Measurements from ENCODE around the gene FLT3. TPM values are rescaled to one million over a fixed set of nuclear protein-coding genes. Genes with fewer than 3 reads are reported as not detected.

The FLT3 gene
- total and polyA plus RNA-seq, 10 donors, result 1.0 to 10.1 (median 4.2) TPM

DNA sequence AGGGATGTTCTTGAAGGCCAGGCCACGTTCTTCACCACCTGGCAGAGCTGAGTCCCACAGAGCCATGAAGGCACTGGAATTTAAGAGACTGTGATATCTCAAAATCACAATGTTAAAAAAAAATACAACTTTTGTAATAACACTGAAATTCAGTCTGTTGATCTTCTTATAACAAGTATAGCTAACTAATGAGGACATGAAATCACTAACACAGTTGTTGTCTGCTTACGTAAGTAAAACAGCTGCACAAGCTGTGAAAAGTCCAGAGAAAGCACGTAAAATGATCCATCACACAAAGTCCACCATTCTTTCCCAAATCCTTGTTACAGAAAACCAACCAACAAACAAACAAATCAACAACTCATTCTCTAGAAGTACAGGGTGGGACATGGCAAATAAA is 32.9 kb downstream of the FLT3 start:
- intact Hi-C loops (cut with DNase I; ENCODE audit: low total_unique reads), result no loop called here
- H3K27ac ChIP-seq, result no peak overlapping the region
- H3K4me3 ChIP-seq, result no peak overlapping the region
- H3K27me3 ChIP-seq (replicated peaks in 1 of 7), result no peaks in the 10 kb centered on the region
- H3K4me1 ChIP-seq, result no peaks in the 10 kb centered on the region
- TF ChIP-seq, protein P1, sequence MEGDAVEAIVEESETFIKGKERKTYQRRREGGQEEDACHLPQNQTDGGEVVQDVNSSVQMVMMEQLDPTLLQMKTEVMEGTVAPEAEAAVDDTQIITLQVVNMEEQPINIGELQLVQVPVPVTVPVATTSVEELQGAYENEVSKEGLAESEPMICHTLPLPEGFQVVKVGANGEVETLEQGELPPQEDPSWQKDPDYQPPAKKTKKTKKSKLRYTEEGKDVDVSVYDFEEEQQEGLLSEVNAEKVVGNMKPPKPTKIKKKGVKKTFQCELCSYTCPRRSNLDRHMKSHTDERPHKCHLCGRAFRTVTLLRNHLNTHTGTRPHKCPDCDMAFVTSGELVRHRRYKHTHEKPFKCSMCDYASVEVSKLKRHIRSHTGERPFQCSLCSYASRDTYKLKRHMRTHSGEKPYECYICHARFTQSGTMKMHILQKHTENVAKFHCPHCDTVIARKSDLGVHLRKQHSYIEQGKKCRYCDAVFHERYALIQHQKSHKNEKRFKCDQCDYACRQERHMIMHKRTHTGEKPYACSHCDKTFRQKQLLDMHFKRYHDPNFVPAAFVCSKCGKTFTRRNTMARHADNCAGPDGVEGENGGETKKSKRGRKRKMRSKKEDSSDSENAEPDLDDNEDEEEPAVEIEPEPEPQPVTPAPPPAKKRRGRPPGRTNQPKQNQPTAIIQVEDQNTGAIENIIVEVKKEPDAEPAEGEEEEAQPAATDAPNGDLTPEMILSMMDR (IDR thresholded peaks at IDR 0.05 in 8 of 11, conservative IDR thresholded peaks at IDR 0.05 in 3 of 11), result no peak
- TF ChIP-seq POLR2A (IDR thresholded peaks at IDR 0.05) (no peak), POLR2AphosphoS5 (IDR thresholded peaks at IDR 0.05) (no peak)
- no peaks in the 10 kb centered on the region for H3K9me3 ChIP-seq
- no peak for DNase-seq
- 90 to 94% (median 93%) methylated on average over 3 of the region's 3 CpGs for WGBS, 5 donors
- H3K36me3 ChIP-seq, result no peaks in the 10 kb centered on the region

GRCh38 chr13:28058866-28059613 is 41.3 kb downstream of the FLT3 start:
- H3K4me1 ChIP-seq, result peaks cover 0 to 23% (median 9%) of the 10 kb centered on the region in 6 donors
- TF ChIP-seq POLR2A (IDR thresholded peaks at IDR 0.05), result no peak
- TF ChIP-seq, protein P1 (IDR thresholded peaks at IDR 0.05 in 8 of 11, conservative IDR thresholded peaks at IDR 0.05 in 3 of 11), result peak in 5 of 11 experiments; percentile 25 to 41 (median 38)
- H3K9me3 ChIP-seq, result no peaks in the 10 kb centered on the region
- no peak for DNase-seq
- no peak overlapping the region for H3K27ac ChIP-seq
- H3K4me3 ChIP-seq, result no peak overlapping the region
- peaks cover 0 to 3% (median 0%) of the 10 kb centered on the region in 7 donors for H3K27me3 ChIP-seq (replicated peaks in 1 of 7)
- whole genome bisulfite sequencing, 5 donors, result 62 to 72% (median 67%) methylated on average over 13 of the region's 13 CpGs
- peaks cover 0 to 4% (median 0%) of the 10 kb centered on the region in 6 donors for H3K36me3 ChIP-seq
- intact Hi-C loops (cut with DNase I; ENCODE audit: low total_unique reads), result no loop called here

DNA sequence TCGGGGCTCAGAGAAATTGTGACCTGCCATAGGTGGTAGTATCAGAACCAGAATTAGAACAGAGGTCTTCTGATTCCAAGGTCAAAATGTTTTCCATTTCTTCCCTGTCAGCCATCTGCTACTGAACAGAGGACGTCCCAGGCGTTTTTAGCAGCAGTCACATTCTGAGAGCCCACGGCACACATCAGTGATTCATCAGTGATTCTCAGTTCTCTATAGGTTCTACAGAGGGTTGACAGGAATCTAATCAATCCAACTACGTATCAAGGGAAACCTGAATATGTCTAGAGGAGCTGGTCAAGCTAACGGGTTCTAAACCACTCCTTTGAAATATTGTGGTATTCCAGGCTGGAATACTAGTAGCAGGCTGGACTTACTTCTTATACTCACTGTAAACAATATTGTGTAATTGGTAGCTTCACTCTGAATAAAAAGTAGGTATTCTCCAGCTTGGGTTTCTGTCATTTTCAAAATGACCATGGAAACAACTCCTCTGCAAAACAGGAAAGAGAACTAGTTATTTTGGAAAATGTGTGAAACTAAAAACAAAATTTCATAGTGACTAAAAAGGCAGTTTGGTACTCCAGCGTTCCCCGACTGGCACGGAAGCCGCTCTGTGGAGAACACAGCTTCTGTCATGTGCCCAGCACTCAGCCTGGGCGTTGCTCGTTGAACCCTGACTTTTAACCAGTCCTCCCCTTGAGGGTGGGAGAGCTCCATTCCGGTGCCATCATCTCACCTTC is 43.2 kb downstream of the FLT3 start:
- Histone ChIP-seq H3K4me1 (peaks cover 0 to 23% (median 9%) of the 10 kb centered on the region in 6 donors), H3K36me3 (peaks cover 0 to 4% (median 0%) of the 10 kb centered on the region in 6 donors), H3K27me3 (replicated peaks in 1 of 7) (peaks cover 0 to 3% (median 0%) of the 10 kb centered on the region in 7 donors), H3K9me3 (no peaks in the 10 kb centered on the region), H3K27ac (peak overlapping the region in 1 of 8 donors; percentile 36), H3K4me3 (no peak overlapping the region)
- TF ChIP-seq, protein P1 (IDR thresholded peaks at IDR 0.05 in 8 of 11, conservative IDR thresholded peaks at IDR 0.05 in 3 of 11), result no peak
- no peak for TF ChIP-seq POLR2A (IDR thresholded peaks at IDR 0.05)
- no peak for TF ChIP-seq POLR2AphosphoS5 (IDR thresholded peaks at IDR 0.05)
- 60 to 79% (median 76%) methylated on average over 13 of the region's 13 CpGs for WGBS, 5 donors
- intact Hi-C loops (cut with DNase I; ENCODE audit: low total_unique reads), result no loop called here
- no peak for DNase-seq

- intact Hi-C loops (cut with DNase I; ENCODE audit: low total_unique reads), result no loop called here
- DNase-seq, result no peak
- peaks cover 0 to 23% (median 9%) of the 10 kb centered on the region in 6 donors for H3K4me1 ChIP-seq
- 64 to 78% (median 70%) methylated on average over 9 of the region's 9 CpGs for WGBS, 5 donors
- peaks cover 0 to 2% (median 0%) of the 10 kb centered on the region in 6 donors for H3K36me3 ChIP-seq
- no peak overlapping the region for H3K4me3 ChIP-seq
- no peaks in the 10 kb centered on the region for H3K9me3 ChIP-seq
- H3K27ac ChIP-seq, result peak overlapping the region in 2 of 8 donors; percentile 33 to 36
- TF ChIP-seq POLR2AphosphoS5 (IDR thresholded peaks at IDR 0.05) (peak in 1 of 3 donors; percentile 41), POLR2A (IDR thresholded peaks at IDR 0.05) (no peak)
- TF ChIP-seq, protein P1 (IDR thresholded peaks at IDR 0.05 in 8 of 11, conservative IDR thresholded peaks at IDR 0.05 in 3 of 11), result no peak
- peaks cover 0 to 3% (median 0%) of the 10 kb centered on the region in 7 donors for H3K27me3 ChIP-seq (replicated peaks in 1 of 7)
Measured at GRCh38 chr13:28056426-28056825, 44.0 kb downstream of the FLT3 start.
